Measurements from ENCODE around the gene LSM11.
"Not testable (repeated sequence)": the region's sequence is repeated elsewhere in the genome, so short reads cannot be mapped to it uniquely, and the experiment has no call there.

LSM11 gene

DNA sequence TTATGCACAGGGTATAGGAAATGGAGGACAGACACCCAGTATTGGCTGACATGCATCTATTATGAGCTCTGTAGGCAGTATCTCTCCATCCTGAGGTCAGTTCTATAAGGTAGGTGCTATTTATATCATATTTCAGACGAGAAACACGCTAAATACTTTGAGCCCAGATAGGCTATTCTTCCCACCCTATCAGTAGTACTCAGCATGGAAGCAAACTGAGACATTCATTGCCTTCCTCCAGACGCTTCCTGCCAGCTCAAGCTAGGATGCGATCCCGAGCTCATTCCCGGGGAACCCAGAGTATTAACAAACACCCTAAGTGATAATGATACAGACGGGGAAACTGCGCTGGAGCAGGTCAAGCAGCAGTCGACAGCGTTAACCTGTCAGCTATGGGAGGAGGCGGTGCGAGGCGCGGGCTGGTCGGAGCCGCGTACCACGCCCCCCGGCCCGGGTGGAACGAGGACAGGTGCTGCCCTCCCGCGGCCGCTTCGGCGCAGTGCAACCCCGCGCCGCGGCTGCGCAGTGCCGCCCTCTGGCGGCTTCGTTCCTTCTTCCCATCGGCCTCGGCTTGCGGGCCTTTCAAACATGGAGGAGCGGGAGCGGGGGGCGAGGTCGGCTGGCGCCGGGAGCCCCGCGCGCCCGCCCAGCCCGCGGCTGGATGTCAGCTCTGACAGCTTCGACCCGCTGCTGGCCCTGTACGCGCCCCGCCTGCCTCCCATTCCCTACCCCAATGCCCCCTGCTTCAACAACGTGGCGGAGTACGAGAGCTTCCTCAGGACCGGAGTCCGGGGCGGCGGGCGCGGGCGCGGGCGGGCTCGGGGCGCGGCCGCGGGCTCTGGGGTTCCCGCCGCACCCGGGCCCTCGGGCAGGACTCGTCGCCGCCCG lies at the start of gene LSM11:
TSS of gene LSM11 (plus strand) at position 550 of the 888 bp plus-strand sequence. CDS start at position 589, 39 bp downstream.
- no peak for FAIRE-seq

GRCh38 chr5:157693816-157694215 lies 49.7 kb upstream of the LSM11 start:
- FAIRE-seq = not testable (repeated sequence)

DNA sequence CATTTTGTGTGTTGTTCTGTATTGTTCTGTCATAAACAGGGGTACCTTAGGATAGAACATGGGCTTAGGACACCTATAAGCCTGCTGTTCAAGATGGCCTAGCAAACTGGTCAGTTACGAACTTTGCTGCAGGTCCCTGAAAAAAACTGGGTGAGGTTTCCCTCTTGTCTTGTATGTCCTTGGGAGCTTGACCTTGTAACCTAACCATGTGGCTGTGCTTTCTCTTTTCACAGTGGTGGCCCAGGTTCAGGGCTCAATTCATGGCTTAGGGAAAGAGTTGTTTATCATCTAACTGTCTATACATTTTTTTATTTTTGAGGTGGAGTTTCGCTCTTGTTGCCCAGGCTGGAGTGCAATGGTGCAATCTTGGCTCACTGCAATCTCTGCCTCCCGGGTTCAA lies 47.4 kb upstream of the LSM11 start:
- FAIRE-seq = not testable (repeated sequence)

DNA sequence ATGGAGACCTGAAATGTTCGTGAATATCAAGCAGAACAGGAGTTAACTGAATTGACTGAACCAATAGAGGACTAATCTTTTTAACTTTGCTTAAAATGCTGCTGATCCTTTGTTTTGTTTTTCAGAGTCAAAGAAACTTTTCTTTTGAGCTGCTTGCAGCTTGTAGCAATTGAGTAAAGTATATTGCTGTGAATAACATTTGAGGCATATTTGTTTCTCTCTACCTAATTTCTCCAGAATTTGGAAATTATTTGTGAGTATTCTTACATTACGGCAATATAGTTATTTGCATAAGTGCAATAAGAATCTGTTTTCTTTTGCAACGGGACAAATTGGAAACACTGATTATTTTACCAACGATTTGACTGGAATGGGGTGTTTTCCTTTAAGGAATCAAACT lies 44.8 kb upstream of the LSM11 start:
- FAIRE-seq = not testable (repeated sequence)

GRCh38 chr5:157703736-157704135 lies 39.8 kb upstream of the LSM11 start:
- FAIRE-seq = no peak

DNA sequence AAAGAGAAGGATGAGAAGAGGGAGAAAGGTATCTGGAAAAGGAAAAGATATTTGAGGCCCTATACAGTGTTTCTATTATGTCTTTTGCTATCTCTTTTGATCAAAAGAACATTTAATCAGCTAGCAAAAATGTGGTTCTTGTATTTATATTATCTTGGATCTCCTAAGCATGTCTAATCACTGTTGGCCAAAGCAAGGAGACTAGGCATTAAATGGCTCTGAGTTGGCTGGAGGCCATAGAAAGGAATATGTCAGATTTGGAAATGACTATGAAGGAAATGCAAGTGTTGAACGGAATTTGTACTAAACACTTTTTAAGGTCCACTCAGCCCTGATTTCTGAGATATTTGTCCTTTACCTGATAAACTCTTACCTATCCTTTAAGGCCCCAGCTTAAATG lies 34.6 kb upstream of the LSM11 start:
- no peak for FAIRE-seq

GRCh38 chr5:157709346-157709745 lies 34.2 kb upstream of the LSM11 start:
- no peak for FAIRE-seq

DNA sequence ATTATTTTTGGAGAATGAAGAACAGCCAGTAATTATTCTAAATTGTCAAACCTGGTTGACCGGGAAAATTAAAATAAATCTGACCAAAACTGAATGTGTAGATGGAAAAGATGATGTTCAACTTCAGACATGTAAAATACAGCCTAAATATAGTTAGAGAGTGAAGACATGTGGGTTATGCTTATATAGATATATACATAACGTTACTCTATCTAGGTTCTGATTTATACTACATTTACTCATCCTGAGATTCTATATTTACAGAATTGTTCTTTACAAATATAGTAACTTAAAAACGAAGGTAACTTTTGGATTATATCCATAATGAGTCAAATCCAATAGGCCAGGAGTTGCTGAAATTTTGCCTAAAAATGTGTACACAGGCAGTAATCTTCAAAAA lies 33.1 kb upstream of the LSM11 start:
- FAIRE-seq = no peak

DNA sequence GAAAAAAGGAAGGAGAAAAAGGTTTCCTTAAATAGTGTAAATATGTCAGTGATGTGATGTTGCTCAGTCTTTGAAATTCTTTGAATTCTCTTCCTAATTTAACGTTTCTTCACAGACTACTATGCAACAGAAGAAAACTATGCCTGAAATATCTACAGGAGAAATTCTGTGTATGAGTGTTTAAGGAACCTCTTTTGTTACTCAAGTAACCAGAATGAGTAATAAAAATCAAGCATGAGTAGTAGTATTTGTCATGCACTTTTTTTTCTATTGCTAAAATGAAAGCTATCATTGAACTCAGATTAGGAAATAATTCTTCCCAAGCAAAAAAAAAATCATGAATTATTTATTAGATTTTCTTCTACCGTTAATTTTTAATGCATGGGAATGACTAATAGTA lies 32.6 kb upstream of the LSM11 start:
- no peak for FAIRE-seq

GRCh38 chr5:157713830-157714595 lies 29.5 kb upstream of the LSM11 start:
- FAIRE-seq = no peak

GRCh38 chr5:157714596-157714864 lies 29.0 kb upstream of the LSM11 start:
- no peak for FAIRE-seq

DNA sequence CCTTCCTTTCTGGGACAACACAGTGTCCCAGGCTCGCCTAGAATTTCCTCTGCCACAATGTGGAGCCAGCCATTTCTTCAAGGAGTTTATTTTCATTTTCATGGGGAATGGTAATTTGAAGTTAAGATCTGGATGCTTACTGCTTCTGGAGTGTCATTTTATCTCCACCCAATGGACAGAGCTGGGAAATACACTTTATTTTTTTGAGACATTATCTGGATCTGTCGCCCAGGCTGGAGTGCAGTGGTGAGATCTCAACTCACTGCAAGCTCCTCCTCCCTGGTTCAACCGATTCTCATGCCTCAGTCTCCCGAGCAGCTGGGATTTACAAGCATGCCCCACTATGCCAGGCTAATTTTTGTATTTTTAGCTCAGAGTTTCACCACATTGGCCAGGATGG lies 25.0 kb upstream of the LSM11 start:
- FAIRE-seq = peak; percentile 78

GRCh38 chr5:157719245-157719644 lies 24.3 kb upstream of the LSM11 start:
- no peak for FAIRE-seq

DNA sequence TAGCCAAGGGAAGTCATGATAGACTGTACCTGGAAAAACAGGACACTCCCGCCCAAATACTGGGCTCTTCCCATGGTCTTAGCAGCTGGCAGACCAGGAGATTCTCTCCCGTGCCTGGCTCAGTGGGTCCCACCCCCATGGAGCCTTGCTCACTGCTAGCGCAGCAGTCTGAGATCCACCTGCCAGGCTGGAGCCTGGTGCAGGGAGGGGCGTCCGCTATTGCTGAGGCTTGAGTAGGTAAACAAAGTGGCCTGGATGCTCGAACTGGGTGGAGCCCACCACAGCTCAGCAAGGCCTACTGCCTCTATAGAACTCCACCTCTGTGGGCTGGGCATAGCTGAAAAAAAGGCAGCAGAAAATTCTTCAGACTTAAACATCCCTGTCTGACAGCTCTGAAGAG lies 22.4 kb upstream of the LSM11 start:
- FAIRE-seq = no peak

DNA sequence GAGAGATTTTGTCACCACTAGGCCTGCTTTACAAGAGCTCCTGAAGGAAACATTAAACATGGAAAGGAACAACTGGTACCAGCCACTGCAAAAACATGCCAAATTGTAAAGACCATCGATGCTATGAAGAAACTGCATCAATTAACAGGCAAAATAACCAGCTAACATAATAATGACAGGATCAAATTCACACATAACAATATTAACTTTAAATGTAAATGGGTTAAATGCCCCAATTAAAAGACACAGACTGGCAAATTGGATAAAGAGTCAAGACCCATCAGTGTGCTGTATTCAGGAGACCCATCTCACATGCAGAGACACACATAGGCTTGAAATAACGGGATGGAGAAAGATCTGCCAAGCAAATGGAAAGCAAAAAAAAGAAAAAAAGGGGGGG lies 20.6 kb upstream of the LSM11 start:
- FAIRE-seq = not testable (repeated sequence)

GRCh38 chr5:157726607-157727006 lies 16.9 kb upstream of the LSM11 start:
- not testable (repeated sequence) for FAIRE-seq

DNA sequence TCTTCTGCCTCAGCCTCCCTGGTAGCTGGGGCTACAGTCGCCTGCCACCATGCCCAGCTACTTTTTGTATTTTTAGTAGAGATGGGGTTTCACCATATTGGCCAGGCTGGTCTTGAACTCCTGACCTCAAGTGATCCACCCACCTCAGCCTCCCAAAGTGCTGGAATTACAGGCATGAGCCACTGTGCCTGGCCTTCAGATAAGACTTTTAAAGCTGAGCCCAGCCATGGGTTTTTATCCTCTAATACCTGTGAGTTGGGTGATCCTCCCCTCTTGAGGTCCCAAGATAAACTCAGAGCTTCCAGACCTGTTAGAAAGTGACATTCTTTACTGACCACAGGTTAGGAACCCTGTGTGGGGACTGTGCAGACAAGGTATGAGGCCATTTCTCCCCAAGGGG lies 15.7 kb upstream of the LSM11 start:
- FAIRE-seq = not testable (repeated sequence)

DNA sequence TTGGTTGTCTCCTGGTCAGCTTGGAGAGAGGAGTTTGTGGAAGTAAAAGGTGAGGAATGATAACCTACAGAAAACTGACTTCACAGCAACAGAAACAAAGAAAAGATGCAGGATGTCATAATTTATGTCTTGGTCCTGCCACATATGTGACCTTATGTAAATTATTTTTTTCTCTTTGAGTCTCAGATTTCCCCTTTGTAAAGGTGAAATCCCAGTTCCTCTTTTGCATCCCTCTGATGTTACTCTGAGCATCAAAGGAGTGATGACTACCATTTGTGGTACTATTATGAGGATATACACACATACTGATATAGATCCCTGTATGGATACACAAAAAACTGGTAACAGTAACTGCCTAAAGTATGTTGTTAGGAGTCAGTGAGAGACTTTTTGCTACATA lies 13.7 kb upstream of the LSM11 start:
- FAIRE-seq = no peak

GRCh38 chr5:157730900-157731271 lies 12.6 kb upstream of the LSM11 start:
- FAIRE-seq = no peak

DNA sequence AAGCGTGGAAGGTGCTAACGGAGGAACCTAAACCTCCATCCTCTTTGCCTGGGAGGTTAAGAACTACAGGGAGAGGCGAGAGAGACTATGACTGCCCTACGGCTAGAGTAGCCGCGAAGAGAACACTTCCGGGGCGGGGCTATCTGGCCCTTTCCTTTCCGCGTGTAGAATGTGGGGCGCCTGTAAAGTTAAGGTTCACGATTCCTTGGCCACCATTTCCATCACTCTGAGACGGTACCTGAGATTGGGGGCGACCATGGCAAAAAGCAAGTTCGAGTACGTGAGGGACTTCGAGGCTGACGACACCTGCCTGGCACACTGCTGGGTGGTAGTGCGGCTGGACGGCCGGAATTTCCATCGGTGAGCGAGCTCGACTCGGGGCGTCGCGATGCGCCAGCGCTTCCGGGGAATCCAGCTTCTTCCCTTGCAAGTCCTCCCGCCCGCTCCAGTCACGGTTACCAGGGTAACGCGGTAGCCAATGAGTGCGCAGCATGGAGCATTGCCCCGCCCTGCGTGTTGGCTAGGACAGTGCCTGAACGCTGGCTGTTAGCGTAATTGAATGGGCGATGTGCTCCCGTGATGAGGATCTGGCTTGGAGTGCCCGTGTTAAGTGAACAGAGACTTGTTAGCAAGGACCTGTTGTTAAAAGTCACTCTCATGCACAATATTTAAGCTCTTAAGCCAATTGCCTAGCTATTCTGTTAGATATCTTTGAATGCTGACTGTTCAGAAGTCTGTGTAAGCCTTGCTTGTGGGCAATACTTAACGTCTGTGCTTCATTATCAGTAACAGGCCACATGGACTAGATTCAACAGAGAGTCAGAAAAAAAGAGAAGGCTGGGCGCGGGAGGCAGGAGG lies 12.0 kb upstream of the LSM11 start, which contains the start of gene THG1L:
TSS of gene THG1L (plus strand) at position 149 of the 858 bp plus-strand sequence. CDS start at position 170, 21 bp downstream.
- peak; percentile 72 for FAIRE-seq

DNA sequence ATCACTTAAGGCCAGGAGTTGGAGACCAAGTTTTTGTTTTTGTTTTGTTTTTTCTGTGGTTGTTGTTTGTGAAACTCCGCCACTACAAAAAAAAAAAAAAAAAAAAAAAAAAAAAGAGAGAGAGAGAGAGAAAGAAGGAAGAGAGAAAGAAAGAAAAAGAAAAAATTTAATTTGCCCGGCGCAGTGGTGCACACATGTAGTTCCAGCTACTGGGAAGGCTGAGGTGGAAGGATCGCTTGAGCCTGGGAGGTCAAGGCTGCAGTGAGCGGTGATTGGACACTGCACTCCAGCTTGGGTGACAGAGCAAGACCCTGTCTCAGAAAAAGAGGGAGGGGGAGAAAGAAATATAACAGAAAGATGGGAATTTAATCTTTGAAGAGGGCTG lies 11.4 kb upstream of the LSM11 start:
- FAIRE-seq = no peak

GRCh38 chr5:157732596-157733262 lies 10.8 kb upstream of the LSM11 start:
- no peak for FAIRE-seq

DNA sequence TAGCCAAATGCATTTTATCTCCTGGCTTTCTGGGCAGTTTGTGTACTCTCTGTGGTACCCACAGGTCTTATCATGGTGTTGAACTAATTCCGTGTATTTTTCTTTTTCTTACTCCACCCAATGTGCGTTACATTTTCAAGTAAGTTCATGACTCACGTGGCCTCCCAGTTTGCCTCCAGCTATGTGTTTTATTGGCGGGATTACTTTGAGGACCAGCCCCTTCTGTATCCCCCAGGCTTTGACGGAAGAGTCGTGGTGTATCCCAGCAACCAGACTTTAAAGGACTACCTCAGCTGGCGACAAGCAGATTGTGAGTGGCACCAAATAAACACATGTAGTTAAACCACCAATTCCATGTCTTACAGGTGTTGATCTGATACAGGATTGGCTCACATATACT lies 9.1 kb upstream of the LSM11 start:
- no peak for FAIRE-seq

Data from endometrium (tissue), 2 donors.